Suprapubic skin (tissue), 4 donors: ENCODE measurements around the gene CBFA2T3. TPM values are rescaled to one million over a fixed set of nuclear protein-coding genes. Genes with fewer than 3 reads are reported as not detected.

Source experiments
- DNase-seq, 2 donors: peaks; one replicate each; pipeline ENCODE4 v3.0.0-alpha.2; 2019; ENCODE audit warnings: low spot score in 2 of 2
- H3K27ac ChIP-seq: fragments of 200-600 bp; sonication (generic); one replicate; pipeline ENCODE4 v1.5.1; 2019
- H3K27me3 ChIP-seq: fragments of 200-600 bp; sonication (generic); one replicate; pipeline ENCODE4 v1.5.1; 2019
- H3K36me3 ChIP-seq: fragments of 200-600 bp; sonication (generic); one replicate; pipeline ENCODE4 v1.5.1; 2019
- H3K4me1 ChIP-seq: fragments of 200-600 bp; sonication (generic); one replicate; pipeline ENCODE4 v1.5.1; 2019
- H3K4me3 ChIP-seq: fragments of 200-600 bp; sonication (generic); one replicate; pipeline ENCODE4 v1.5.1; 2019; ENCODE audit warnings: mild to moderate bottlenecking
- H3K9me3 ChIP-seq: fragments of 200-600 bp; sonication (generic); one replicate; pipeline ENCODE4 v1.5.1; 2019
- EP300 ChIP-seq: sonication (generic); formaldehyde crosslinking; IDR thresholded peaks from one replicate; pipeline ENCODE4 v1.6.1; 2017; ENCODE audit warnings: antibody characterized with exemption
- POLR2A ChIP-seq, 2 donors: fragments of 450-650 bp; IDR thresholded peaks; one replicate each; pipeline ENCODE4 v1.6.1; 2017; ENCODE audit warnings: antibody characterized with exemption in 2 of 2, mild to moderate bottlenecking in 2 of 2, moderate library complexity in 2 of 2
- POLR2AphosphoS5 ChIP-seq, 3 donors: sonication (generic); formaldehyde crosslinking; IDR thresholded peaks; one replicate each; pipeline ENCODE4 v1.6.1; 2017; ENCODE audit warnings: antibody characterized with exemption in 3 of 3
- WGBS: methylation state at CpG from one replicate; pipeline ENCODE4 v1.1.5; 2018; 5-methylcytosine and 5-hydroxymethylcytosine counted together
- total RNA-seq, 4 donors: library from RNA; depleted of rRNA; stranded (reverse); fragments of >200 nt; gene quantifications; one replicate each; pipeline ENCODE4 v1.1.0, GENCODE V29; 2016
- TF ChIP-seq, protein P1 (sequence below), 2 donors: fragments of 200-600 bp in 1 of 2; fragments of 450-650 bp in 1 of 2; sonication (generic) in 1 of 2; IDR thresholded peaks; one replicate each; pipeline ENCODE4 v1.5.1; 2016 to 2019; ENCODE audit warnings: antibody characterized with exemption in 2 of 2, mild to moderate bottlenecking in 1 of 2, moderate library complexity in 1 of 2

Gene CBFA2T3
- total RNA-seq, 4 donors from 2014 or later = 1.5 to 6.6 (median 2.9) TPM

- no peaks in the 10 kb centered on the region for H3K36me3 ChIP-seq
- H3K27me3 ChIP-seq = peaks cover 59% of the 10 kb centered on the region
- H3K4me1 ChIP-seq = peaks cover 41% of the 10 kb centered on the region
- H3K9me3 ChIP-seq = no peaks in the 10 kb centered on the region
- TF ChIP-seq EP300 = no peak
- no peak for TF ChIP-seq POLR2A (IDR thresholded peaks at IDR 0.05)
- TF ChIP-seq, protein P1, sequence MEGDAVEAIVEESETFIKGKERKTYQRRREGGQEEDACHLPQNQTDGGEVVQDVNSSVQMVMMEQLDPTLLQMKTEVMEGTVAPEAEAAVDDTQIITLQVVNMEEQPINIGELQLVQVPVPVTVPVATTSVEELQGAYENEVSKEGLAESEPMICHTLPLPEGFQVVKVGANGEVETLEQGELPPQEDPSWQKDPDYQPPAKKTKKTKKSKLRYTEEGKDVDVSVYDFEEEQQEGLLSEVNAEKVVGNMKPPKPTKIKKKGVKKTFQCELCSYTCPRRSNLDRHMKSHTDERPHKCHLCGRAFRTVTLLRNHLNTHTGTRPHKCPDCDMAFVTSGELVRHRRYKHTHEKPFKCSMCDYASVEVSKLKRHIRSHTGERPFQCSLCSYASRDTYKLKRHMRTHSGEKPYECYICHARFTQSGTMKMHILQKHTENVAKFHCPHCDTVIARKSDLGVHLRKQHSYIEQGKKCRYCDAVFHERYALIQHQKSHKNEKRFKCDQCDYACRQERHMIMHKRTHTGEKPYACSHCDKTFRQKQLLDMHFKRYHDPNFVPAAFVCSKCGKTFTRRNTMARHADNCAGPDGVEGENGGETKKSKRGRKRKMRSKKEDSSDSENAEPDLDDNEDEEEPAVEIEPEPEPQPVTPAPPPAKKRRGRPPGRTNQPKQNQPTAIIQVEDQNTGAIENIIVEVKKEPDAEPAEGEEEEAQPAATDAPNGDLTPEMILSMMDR (IDR thresholded peaks at IDR 0.05) = no peak
- TF ChIP-seq POLR2AphosphoS5 (IDR thresholded peaks at IDR 0.05) = no peak
- no peak for DNase-seq
- WGBS = 84% methylated on average over 7 of the region's 18 CpGs
- no peak overlapping the region for H3K4me3 ChIP-seq
- H3K27ac ChIP-seq = no peak overlapping the region
Measured at GRCh38 chr16:88943131-88943664, 33.8 kb downstream of the CBFA2T3 start.

DNA sequence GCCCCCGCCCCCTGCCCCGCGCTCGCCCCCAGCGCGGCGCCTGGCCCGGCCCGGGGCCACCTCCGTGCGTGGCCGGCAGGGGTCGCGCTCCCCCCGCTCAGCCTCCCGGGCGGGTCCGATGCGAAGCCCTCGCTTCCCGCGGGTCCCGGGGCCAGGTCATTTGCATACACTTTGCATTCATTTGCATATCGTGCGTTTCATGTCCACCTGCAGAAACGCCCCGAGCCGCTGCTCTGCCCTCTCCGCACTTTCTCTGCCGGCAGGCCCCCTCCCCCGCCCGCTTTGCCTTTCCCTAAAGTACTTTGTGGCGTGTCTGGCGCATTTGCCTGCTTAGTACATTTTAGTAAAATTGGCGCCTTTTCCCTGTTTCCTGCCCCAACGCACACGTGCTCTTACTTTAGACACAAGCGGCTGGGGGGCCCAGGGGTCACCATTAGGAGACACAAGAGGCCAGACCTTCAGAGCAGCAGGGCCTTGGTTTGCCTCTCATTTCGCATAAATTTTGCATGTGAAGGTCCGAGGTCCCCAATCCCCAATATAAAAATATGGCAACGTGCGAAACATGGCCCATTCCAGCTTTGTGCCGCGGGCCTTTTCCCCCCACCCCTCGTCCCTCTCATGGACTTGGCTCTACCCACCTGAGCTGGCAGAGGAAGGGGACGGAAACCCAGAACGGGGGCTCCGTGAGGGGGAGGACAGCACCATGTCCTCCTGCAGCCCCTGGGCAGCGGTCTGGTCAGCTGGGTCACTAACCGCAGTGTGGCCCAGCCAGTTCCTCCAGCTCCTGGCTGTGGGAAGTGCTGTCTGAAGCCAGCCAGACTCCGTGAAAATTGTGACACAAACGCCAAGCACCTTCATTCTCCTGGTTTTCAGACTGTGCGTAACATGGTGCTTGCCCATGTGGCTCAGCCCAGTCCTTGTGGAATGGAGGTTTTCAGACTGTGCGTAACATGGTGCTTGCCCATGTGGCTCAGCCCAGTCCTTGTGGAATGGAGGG, 34.8 kb downstream of the CBFA2T3 start:
- H3K4me3 ChIP-seq = peak overlapping the region; percentile 63
- no peaks in the 10 kb centered on the region for H3K36me3 ChIP-seq
- no peak overlapping the region for H3K27ac ChIP-seq
- no peaks in the 10 kb centered on the region for H3K9me3 ChIP-seq
- peaks cover 68% of the 10 kb centered on the region for H3K27me3 ChIP-seq
- 24% methylated on average over 11 of the region's 54 CpGs for WGBS
- H3K4me1 ChIP-seq = peaks cover 51% of the 10 kb centered on the region
- DNase-seq = no peak
- TF ChIP-seq, protein P1 (IDR thresholded peaks at IDR 0.05) = peak; percentile 44 to 78
- TF ChIP-seq POLR2AphosphoS5 (IDR thresholded peaks at IDR 0.05) = no peak

DNA sequence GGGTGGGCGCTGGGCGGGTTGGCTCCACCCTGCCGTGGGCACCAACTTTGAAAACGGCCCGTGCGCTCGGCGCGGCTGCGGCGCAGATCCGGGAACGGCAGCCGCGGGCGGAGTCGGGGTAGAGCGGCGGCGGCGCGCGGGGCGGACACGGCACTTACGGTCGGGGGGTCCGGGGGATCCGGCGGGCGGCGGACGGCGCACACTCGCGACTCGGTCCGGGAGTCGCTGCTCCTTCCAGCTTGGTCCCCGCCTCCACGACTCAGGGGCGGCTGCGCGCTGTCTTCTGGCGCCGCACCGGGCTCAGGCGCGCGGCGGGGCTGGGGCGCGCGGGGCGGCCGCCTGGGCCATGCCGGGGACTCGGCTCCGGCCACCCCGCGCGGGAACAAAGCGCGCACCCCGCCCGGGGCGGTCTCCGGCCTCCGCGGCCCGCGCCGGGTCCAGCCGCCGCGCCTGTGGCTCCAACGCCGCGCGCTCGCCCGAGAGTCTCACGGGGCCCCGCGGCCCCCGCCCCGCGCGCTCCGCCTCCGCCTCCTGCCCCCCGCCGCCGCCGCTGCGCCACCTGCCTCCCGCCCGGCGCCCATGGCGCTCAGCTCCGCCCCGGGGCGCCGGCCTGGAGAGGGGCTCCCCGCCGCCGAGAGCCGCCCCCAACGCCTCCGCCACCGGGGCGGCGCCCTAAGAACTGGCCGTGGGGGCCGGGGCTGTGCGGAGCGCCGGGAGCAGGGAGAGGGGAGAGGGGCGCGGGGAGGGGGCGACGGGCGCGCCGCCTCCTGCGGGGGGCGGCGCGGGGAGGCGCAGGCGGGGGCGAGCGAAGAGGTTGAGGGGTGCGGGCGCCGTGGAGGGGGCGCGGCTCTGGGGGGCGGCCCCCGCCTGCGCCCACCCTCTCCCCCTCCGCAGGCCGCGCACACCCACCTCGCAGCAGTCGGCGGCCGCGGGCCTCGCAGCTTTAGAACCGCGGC, 35.9 kb downstream of the CBFA2T3 start:
- WGBS = 0% methylated on average over 8 of the region's 152 CpGs
- TF ChIP-seq EP300 (no peak), POLR2A (IDR thresholded peaks at IDR 0.05) (no peak), POLR2AphosphoS5 (IDR thresholded peaks at IDR 0.05) (no peak)
- TF ChIP-seq, protein P1 (IDR thresholded peaks at IDR 0.05) = no peak
- no peak for DNase-seq
- Histone ChIP-seq H3K36me3 (no peaks in the 10 kb centered on the region), H3K27me3 (peaks cover 77% of the 10 kb centered on the region), H3K27ac (peak overlapping the region; percentile 2), H3K9me3 (no peaks in the 10 kb centered on the region), H3K4me1 (peaks cover 61% of the 10 kb centered on the region), H3K4me3 (peak overlapping the region; percentile 63)

GRCh38 chr16:88939972-88940861, 36.8 kb downstream of the CBFA2T3 start:
- Histone ChIP-seq H3K4me1 (peaks cover 68% of the 10 kb centered on the region), H3K4me3 (peak overlapping the region; percentile 63), H3K36me3 (no peaks in the 10 kb centered on the region), H3K9me3 (no peaks in the 10 kb centered on the region), H3K27ac (peak overlapping the region; percentile 2), H3K27me3 (peaks cover 86% of the 10 kb centered on the region)
- WGBS = 0% methylated on average over 7 of the region's 73 CpGs
- no peak for DNase-seq
- TF ChIP-seq POLR2A (IDR thresholded peaks at IDR 0.05) = peak in 1 of 2 donors; percentile 17
- TF ChIP-seq, protein P1 (IDR thresholded peaks at IDR 0.05) = no peak
- TF ChIP-seq POLR2AphosphoS5 (IDR thresholded peaks at IDR 0.05) = no peak
- TF ChIP-seq EP300 = no peak
